Stimulated activated naive CD8-positive, alpha-beta T cell treated with anti-CD3 and anti-CD28 coated beads, Interleukin-15, Interleukin-2, amounts not matched to agents 100 ng/mL and 50 ng/mL, for 24 hours (primary cell): ENCODE measurements around the gene RRP1B.

Experiments
- H3K27ac Mint-ChIP-seq: one replicate; pipeline ENCODE4 v1.8.0; 2021; ENCODE audit warnings: mild to moderate bottlenecking, mixed read lengths
- H3K27me3 Mint-ChIP-seq: one replicate; pipeline ENCODE4 v1.8.0; 2021; ENCODE audit warnings: mixed read lengths
- H3K36me3 Mint-ChIP-seq: one replicate; pipeline ENCODE4 v1.8.0; 2021; ENCODE audit warnings: low read depth, mixed read lengths
- H3K4me1 Mint-ChIP-seq: one replicate; pipeline ENCODE4 v1.8.0; 2021; ENCODE audit warnings: low read depth, mixed read lengths
- H3K4me3 Mint-ChIP-seq: one replicate; pipeline ENCODE4 v1.8.0; 2021; ENCODE audit warnings: mild to moderate bottlenecking, mixed read lengths
- H3K9me3 Mint-ChIP-seq: one replicate; pipeline ENCODE4 v1.8.0; 2021; ENCODE audit warnings: mixed read lengths

Gene RRP1B

GRCh38 chr21:43743947-43744346, 84.6 kb downstream of the RRP1B start:
- Mint-ChIP-seq H3K4me3 (no peak overlapping the region), H3K9me3 (no peaks in the 10 kb centered on the region), H3K27me3 (no peaks in the 10 kb centered on the region), H3K27ac (no peak overlapping the region), H3K4me1 (no peaks in the 10 kb centered on the region), H3K36me3 (peaks cover 35% of the 10 kb centered on the region)

GRCh38 chr21:43744725-43745124, 85.4 kb downstream of the RRP1B start:
- Mint-ChIP-seq H3K9me3 (no peaks in the 10 kb centered on the region), H3K4me3 (no peak overlapping the region), H3K36me3 (peaks cover 30% of the 10 kb centered on the region), H3K27me3 (no peaks in the 10 kb centered on the region), H3K27ac (no peak overlapping the region), H3K4me1 (no peaks in the 10 kb centered on the region)
